ENCODE measurements around the gene UBR1.

The UBR1 gene

DNA sequence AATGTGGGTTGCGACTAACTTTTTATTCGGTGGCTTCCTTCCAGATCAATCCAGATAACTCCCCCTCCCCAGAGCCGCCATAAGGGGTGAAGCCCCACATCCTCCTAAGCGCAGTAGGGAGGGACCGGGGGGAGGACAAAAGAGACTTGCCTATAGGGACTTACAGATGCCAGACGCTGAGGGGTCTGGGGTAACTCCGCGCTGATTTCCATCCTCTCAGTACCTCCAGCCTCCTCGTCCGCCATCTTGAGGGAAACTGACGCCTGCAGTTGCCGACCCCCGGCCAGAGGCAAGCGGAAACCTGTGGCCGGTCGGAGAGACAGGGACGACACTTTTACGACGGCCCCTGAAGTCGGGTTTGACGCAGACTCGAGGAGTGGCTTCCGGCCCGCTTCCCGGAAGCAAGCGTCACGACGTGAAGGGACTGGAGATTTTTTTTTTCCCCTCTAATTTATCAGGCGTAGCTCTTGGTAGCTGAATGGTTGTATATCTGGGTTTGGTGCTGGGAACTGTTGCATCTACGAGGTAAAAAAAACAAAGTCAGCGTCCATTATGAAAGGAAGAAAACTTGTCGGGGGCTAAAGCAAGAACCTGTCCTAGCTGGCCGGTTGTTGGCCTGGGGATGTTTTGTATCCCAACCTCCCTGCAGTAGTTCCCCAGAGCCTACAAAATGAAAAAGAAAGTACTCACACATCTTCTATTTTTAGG, at the start of gene UBR1:
Gene UBR1 (minus strand): TSS at position 261 of the 708 bp plus-strand sequence. CDS start 16 bp downstream, at position 245.
- no peak for DNase-seq (ENCODE audit: low read depth, low spot score)
- TF ChIP-seq FOXP2 (optimal IDR thresholded peaks at IDR 0.05; ENCODE audit: control extremely low read depth, extremely low read length, insufficient read depth) = peak; percentile 78
- TF ChIP-seq POLR2AphosphoS5 (IDR thresholded peaks at IDR 0.05; ENCODE audit: borderline replicate concordance, low read depth, low read length) = peak; percentile 86
- no peak for TF ChIP-seq EZH2 (IDR thresholded peaks at IDR 0.05)
- Histone ChIP-seq H3K36me3 (ENCODE audit: insufficient read depth, low read length) (peaks cover 26% of the 10 kb centered on the region), H3K27ac (peak within 1 kb of the TSS; percentile 76), H3K4me3 (peak within 1 kb of the TSS; percentile 87), H3K9ac (ENCODE audit: insufficient read length) (peak within 1 kb of the TSS; percentile 95), H3K9me3 (ENCODE audit: low read depth, low read length) (no peaks in the 10 kb centered on the region)

DNA sequence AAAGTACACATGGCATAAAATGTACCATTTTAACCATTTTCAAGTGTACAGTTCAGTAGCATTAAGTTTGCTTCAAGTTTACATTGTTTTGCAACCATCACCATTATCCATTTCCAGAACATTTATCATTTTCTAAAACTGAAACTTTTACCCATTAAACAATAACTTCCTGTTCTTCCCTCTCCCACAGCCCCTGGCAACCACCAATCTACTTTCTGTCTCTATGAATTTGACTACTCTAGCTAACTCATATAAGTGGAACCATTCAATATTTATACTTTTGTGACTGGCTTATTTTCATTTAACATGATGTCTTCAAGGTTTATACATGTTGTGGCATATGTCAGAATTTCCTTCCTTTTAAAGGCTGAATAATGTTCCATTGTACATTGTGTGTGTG, 47.4 kb upstream of the UBR1 start:
- H3K36me3 ChIP-seq (ENCODE audit: insufficient read depth, low read length) = no peaks in the 10 kb centered on the region
- H3K4me3 ChIP-seq = no peak overlapping the region
- no peak for DNase-seq (ENCODE audit: low read depth, low spot score)
- TF ChIP-seq FOXP2 (optimal IDR thresholded peaks at IDR 0.05; ENCODE audit: control extremely low read depth, extremely low read length, insufficient read depth) (no peak), POLR2AphosphoS5 (IDR thresholded peaks at IDR 0.05; ENCODE audit: borderline replicate concordance, low read depth, low read length) (no peak), EZH2 (IDR thresholded peaks at IDR 0.05) (no peak)
- no peaks in the 10 kb centered on the region for H3K9me3 ChIP-seq (ENCODE audit: low read depth, low read length)
- no peak overlapping the region for H3K27ac ChIP-seq
- H3K9ac ChIP-seq (ENCODE audit: insufficient read length) = no peak overlapping the region

DNA sequence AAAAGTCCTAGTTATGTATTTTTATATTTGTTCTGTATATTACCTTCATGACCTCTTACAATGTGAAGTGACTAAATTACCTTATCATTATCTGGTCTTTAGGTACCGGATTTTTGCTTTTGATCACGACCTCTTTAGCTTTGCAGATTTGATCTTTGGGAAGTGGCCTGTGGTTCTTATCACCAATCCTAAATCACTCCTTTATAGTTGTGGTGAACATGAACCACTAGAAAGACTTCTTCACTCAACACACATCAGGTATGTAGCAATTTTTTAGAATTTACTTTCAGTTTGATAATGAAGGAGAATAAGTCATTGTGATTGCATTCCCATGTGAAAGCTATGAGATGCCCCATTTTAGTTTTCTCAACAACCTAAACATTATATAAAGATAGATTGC, 45.9 kb upstream of the UBR1 start:
- H3K27ac ChIP-seq = no peak overlapping the region
- H3K9ac ChIP-seq (ENCODE audit: insufficient read length) = no peak overlapping the region
- no peaks in the 10 kb centered on the region for H3K9me3 ChIP-seq (ENCODE audit: low read depth, low read length)
- no peaks in the 10 kb centered on the region for H3K36me3 ChIP-seq (ENCODE audit: insufficient read depth, low read length)
- DNase-seq (ENCODE audit: low read depth, low spot score) = no peak
- TF ChIP-seq POLR2AphosphoS5 (IDR thresholded peaks at IDR 0.05; ENCODE audit: borderline replicate concordance, low read depth, low read length) = no peak
- no peak for TF ChIP-seq EZH2 (IDR thresholded peaks at IDR 0.05)
- no peak for TF ChIP-seq FOXP2 (optimal IDR thresholded peaks at IDR 0.05; ENCODE audit: control extremely low read depth, extremely low read length, insufficient read depth)
- H3K4me3 ChIP-seq = no peak overlapping the region

DNA sequence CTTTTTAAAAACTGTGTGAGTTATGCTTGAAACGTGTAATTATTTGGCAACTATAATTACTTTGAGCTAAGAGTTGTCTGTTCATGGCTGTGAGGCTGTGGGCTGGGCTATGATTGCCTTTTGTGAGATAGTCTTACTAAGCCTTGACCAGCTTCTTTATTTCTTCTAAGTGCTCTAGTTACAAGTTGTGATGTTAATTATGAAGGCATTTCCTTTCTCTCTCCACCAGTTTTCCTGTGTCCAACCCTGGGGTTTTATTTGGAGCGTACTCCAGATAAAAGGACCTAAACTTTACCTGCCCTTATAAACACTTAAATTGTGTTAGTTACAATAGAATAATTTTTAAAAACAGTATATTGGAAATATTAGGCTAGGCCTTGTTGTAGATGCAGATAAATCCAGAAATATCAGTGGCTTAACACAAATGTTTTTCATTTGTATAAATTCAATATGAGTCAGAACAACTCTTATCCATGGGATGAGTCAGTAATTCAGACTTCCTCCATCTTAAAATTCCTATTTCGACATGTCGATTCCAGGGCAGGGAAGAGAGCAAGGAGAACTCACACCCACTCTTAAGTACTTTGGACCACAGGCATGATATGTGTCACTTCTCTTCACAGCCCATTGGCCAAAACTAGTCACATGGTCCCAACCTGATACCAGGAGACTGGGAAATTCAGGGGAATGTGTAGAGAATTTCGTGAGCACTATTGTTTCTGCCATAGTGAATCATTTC, 44.5 kb upstream of the UBR1 start:
- no peak for TF ChIP-seq FOXP2 (optimal IDR thresholded peaks at IDR 0.05; ENCODE audit: control extremely low read depth, extremely low read length, insufficient read depth)
- no peak for TF ChIP-seq POLR2AphosphoS5 (IDR thresholded peaks at IDR 0.05; ENCODE audit: borderline replicate concordance, low read depth, low read length)
- TF ChIP-seq EZH2 (IDR thresholded peaks at IDR 0.05) = no peak
- Histone ChIP-seq H3K4me3 (no peak overlapping the region), H3K27ac (no peak overlapping the region), H3K9ac (ENCODE audit: insufficient read length) (no peak overlapping the region), H3K36me3 (ENCODE audit: insufficient read depth, low read length) (no peaks in the 10 kb centered on the region), H3K9me3 (ENCODE audit: low read depth, low read length) (no peaks in the 10 kb centered on the region)
- DNase-seq (ENCODE audit: low read depth, low spot score) = no peak

DNA sequence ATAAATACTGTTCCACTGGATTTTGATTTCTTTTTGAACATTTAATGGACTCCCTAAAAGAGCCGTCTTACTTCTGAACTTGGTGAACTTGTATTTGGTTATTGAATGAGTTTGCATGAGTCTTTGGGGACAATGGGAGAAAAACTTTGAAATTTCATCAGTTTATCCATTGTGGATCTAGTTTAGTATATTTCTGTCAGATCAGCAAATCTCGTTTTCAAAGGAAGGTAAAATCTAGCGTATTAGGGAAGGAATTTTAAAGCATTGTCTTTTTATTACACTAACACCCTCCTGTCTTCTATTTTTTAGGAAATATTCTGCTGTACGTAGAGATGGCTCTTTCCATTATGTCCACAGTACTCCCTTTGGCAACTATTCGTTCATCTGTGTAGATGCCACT, 40.3 kb upstream of the UBR1 start:
- TF ChIP-seq FOXP2 (optimal IDR thresholded peaks at IDR 0.05; ENCODE audit: control extremely low read depth, extremely low read length, insufficient read depth) (no peak), POLR2AphosphoS5 (IDR thresholded peaks at IDR 0.05; ENCODE audit: borderline replicate concordance, low read depth, low read length) (no peak), EZH2 (IDR thresholded peaks at IDR 0.05) (no peak)
- Histone ChIP-seq H3K9me3 (ENCODE audit: low read depth, low read length) (no peaks in the 10 kb centered on the region), H3K9ac (ENCODE audit: insufficient read length) (no peak overlapping the region), H3K4me3 (no peak overlapping the region), H3K27ac (no peak overlapping the region), H3K36me3 (ENCODE audit: insufficient read depth, low read length) (no peaks in the 10 kb centered on the region)
- no peak for DNase-seq (ENCODE audit: low read depth, low spot score)

DNA sequence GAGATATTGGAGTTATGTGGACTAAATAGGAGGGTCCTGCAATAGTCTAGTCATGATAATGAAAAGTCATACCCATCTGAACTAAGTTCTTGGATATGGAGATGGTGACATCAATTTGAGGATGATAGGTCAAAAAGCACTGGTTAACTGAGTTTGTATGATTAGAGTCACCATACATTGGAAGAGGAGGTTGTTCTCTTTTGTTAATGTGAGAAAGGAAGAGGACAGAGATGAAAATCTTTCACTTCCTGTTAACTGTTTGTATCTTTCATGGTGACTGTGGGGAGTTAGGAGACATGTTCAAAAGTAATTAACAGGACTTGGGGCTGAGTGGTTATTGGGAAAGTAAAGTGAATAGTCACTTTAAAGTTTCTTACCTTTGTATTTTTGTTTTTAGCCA, 38.7 kb upstream of the UBR1 start:
- H3K4me3 ChIP-seq = no peak overlapping the region
- TF ChIP-seq POLR2AphosphoS5 (IDR thresholded peaks at IDR 0.05; ENCODE audit: borderline replicate concordance, low read depth, low read length) = no peak
- no peak for TF ChIP-seq FOXP2 (optimal IDR thresholded peaks at IDR 0.05; ENCODE audit: control extremely low read depth, extremely low read length, insufficient read depth)
- TF ChIP-seq EZH2 (IDR thresholded peaks at IDR 0.05) = no peak
- H3K9ac ChIP-seq (ENCODE audit: insufficient read length) = no peak overlapping the region
- H3K9me3 ChIP-seq (ENCODE audit: low read depth, low read length) = no peaks in the 10 kb centered on the region
- no peak for DNase-seq (ENCODE audit: low read depth, low spot score)
- H3K36me3 ChIP-seq (ENCODE audit: insufficient read depth, low read length) = no peaks in the 10 kb centered on the region
- H3K27ac ChIP-seq = no peak overlapping the region

DNA sequence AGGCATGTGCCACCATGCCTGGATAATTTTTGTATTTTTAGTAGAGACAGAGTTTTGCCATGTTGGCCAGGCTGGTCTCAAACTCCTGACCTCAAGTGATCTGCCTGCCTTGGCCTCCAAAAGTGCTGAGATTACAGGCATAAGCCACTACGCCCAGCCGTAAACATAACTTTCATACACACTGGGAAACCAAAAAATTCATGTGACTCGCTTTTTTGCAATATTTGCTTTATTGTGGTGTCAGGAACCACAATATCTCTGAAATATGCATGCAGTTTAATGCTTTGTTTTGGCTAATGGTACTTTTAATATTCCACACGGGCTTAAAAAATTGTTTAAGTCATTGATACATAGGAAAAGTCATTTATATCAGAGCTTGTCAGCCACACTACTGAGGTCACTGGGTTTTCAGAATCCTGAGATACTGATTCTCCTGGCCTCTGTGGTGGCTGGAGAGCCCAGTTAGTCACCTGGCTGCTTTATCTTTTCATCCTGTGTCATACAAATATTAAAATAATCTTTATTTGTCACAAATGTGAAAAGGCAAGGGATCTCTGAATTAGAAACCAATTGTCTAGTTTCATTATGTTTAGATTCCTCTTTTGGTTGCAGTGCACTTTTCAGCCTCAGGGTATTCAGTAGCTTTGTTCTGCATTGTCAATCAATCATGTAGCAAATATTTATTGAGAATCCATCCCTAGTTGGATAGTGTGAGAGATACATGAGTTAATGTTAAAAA, 37.5 kb upstream of the UBR1 start:
- no peak overlapping the region for H3K27ac ChIP-seq
- DNase-seq (ENCODE audit: low read depth, low spot score) = no peak
- no peaks in the 10 kb centered on the region for H3K36me3 ChIP-seq (ENCODE audit: insufficient read depth, low read length)
- H3K9me3 ChIP-seq (ENCODE audit: low read depth, low read length) = no peaks in the 10 kb centered on the region
- no peak overlapping the region for H3K9ac ChIP-seq (ENCODE audit: insufficient read length)
- TF ChIP-seq EZH2 (IDR thresholded peaks at IDR 0.05) (no peak), POLR2AphosphoS5 (IDR thresholded peaks at IDR 0.05; ENCODE audit: borderline replicate concordance, low read depth, low read length) (no peak), FOXP2 (optimal IDR thresholded peaks at IDR 0.05; ENCODE audit: control extremely low read depth, extremely low read length, insufficient read depth) (no peak)
- no peak overlapping the region for H3K4me3 ChIP-seq

DNA sequence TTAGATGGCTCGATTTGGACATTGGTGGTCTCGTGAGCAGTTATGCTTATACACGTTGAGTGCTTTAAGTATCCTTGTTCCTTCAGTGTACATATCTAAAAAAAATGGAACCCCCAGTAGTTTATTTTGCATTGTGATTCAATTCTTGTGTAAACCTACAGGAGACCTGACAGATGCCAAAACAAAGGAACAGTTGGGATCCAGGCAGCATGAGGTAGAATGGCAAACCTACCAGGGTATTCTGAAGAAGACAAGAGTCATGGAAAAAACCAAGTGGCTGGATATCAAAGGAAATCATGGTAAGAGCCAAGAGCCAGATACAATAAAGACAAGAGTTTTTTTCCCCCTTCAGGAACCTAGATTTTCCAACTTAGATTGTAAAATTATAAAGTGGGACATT, 29.5 kb upstream of the UBR1 start:
- Histone ChIP-seq H3K36me3 (ENCODE audit: insufficient read depth, low read length) (no peaks in the 10 kb centered on the region), H3K4me3 (no peak overlapping the region), H3K9me3 (ENCODE audit: low read depth, low read length) (no peaks in the 10 kb centered on the region), H3K9ac (ENCODE audit: insufficient read length) (no peak overlapping the region), H3K27ac (no peak overlapping the region)
- no peak for DNase-seq (ENCODE audit: low read depth, low spot score)
- TF ChIP-seq POLR2AphosphoS5 (IDR thresholded peaks at IDR 0.05; ENCODE audit: borderline replicate concordance, low read depth, low read length) = no peak
